ENCODE data around the gene MGAT4A. TPM values are rescaled to one million over a fixed set of nuclear protein-coding genes. Genes with fewer than 3 reads are reported as not detected.
"Not testable (repeated sequence)": the region's sequence is repeated elsewhere in the genome, so short reads cannot be mapped to it uniquely, and the experiment has no call there.

Gene MGAT4A
- total RNA-seq, 4 donors from 2014 or later: 4.2 to 14.1 (median 12.2) TPM

- Histone ChIP-seq H3K27me3 (no peaks in the 10 kb centered on the region), H3K4me3 (peak overlapping the region; percentile 70 to 86 (median 74)), H3K9me3 (no peaks in the 10 kb centered on the region), H3K4me1 (peaks cover 18 to 25% of the 10 kb centered on the region in 2 donors), H3K36me3 (no peaks in the 10 kb centered on the region), H3K27ac (peak overlapping the region; percentile 70 to 82 (median 78))
- in situ Hi-C loops (cut with MboI; ENCODE audit: low sequenced_read_pairs in 4 of 4): no loop called here
- DNase-seq (peak; percentile 24 to 49), ATAC-seq (peak; percentile 50 to 62)
- intact Hi-C loops (cut with DNase I; ENCODE audit: low total_unique reads): loop anchor here (2.0 to 10.0 kb wide), 2 partner anchors 121 to 425 kb away; partner anchors contain the start of genes COA5, LIPT1, TSGA10 and UNC50
- TF ChIP-seq, protein P1, sequence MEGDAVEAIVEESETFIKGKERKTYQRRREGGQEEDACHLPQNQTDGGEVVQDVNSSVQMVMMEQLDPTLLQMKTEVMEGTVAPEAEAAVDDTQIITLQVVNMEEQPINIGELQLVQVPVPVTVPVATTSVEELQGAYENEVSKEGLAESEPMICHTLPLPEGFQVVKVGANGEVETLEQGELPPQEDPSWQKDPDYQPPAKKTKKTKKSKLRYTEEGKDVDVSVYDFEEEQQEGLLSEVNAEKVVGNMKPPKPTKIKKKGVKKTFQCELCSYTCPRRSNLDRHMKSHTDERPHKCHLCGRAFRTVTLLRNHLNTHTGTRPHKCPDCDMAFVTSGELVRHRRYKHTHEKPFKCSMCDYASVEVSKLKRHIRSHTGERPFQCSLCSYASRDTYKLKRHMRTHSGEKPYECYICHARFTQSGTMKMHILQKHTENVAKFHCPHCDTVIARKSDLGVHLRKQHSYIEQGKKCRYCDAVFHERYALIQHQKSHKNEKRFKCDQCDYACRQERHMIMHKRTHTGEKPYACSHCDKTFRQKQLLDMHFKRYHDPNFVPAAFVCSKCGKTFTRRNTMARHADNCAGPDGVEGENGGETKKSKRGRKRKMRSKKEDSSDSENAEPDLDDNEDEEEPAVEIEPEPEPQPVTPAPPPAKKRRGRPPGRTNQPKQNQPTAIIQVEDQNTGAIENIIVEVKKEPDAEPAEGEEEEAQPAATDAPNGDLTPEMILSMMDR (IDR thresholded peaks at IDR 0.05 in 4 of 5, conservative IDR thresholded peaks at IDR 0.05 in 1 of 5): no peak
- no peak for TF ChIP-seq POLR2A (IDR thresholded peaks at IDR 0.05)
Observed at GRCh38 chr2:98730053-98730706, 752 bp downstream of the MGAT4A start.

- peaks cover 18 to 25% of the 10 kb centered on the region in 2 donors for H3K4me1 ChIP-seq
- H3K27me3 ChIP-seq: no peaks in the 10 kb centered on the region
- no peaks in the 10 kb centered on the region for H3K9me3 ChIP-seq
- no peaks in the 10 kb centered on the region for H3K36me3 ChIP-seq
- intact Hi-C loops (cut with DNase I; ENCODE audit: low total_unique reads): loop anchor here (2.0 to 10.0 kb wide), 2 partner anchors 121 to 425 kb away; partner anchors contain the start of genes COA5, LIPT1, TSGA10 and UNC50
- ATAC-seq (no peak), DNase-seq (no peak)
- peak overlapping the region; percentile 70 to 86 (median 74) for H3K4me3 ChIP-seq
- in situ Hi-C loops (cut with MboI; ENCODE audit: low sequenced_read_pairs in 4 of 4): no loop called here
- H3K27ac ChIP-seq: peak overlapping the region; percentile 70 to 82 (median 78)
- TF ChIP-seq, protein P1 (IDR thresholded peaks at IDR 0.05 in 4 of 5, conservative IDR thresholded peaks at IDR 0.05 in 1 of 5): no peak
- TF ChIP-seq POLR2A (IDR thresholded peaks at IDR 0.05): no peak
Observed at GRCh38 chr2:98729652-98730051, 1.3 kb downstream of the MGAT4A start.

GRCh38 chr2:98728088-98728718 lies 2.7 kb downstream of the MGAT4A start:
- ATAC-seq; intact Hi-C loops (cut with DNase I; ENCODE audit: low total_unique reads); H3K27me3 ChIP-seq; H3K4me3 ChIP-seq; H3K9me3 ChIP-seq; H3K36me3 ChIP-seq; DNase-seq; in situ Hi-C loops (cut with MboI; ENCODE audit: low sequenced_read_pairs in 4 of 4): not testable (repeated sequence)
- Histone ChIP-seq H3K27ac (peak overlapping the region in 3 of 4 donors; percentile 46 to 70 (median 53)), H3K4me1 (peaks cover 18 to 25% of the 10 kb centered on the region in 2 donors)

DNA sequence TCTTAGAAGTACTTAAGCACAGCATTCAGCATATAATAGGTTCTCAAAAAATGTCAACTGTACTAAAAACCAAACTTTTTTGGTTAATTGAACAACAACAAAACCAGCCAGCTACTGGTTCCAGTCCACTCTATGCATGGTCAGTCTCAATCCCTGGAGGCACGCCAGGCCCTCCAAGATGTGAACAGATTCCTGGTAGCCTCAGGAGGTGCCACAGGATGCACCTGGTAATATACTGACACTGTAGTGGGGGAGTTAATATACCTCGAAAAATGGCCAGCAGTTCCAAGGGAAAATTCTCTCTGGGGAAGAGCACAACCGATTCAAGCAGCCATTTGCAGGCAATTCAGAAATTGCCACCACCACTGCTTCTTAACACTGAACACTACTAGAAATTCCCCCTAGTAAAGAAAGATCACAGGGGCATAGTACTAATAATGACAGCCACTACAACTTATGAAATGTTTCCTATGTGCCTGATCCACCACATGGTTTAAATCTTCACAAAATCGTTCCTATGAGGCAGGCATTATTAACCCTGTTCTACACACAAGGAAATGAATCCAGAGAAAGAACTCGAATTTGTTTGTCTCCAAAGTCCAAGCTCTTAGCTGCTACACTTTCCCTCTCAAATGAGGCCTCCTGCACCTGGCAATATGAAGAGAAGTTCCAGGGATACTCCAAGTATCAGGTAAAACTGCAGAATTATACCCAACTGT lies 3.4 kb downstream of the MGAT4A start:
- Histone ChIP-seq H3K4me3 (no peak overlapping the region), H3K4me1 (peaks cover 18 to 25% of the 10 kb centered on the region in 2 donors), H3K36me3 (no peaks in the 10 kb centered on the region), H3K27ac (peak overlapping the region; percentile 25 to 70 (median 50)), H3K9me3 (no peaks in the 10 kb centered on the region), H3K27me3 (no peaks in the 10 kb centered on the region)
- TF ChIP-seq POLR2A (IDR thresholded peaks at IDR 0.05): no peak
- in situ Hi-C loops (cut with MboI; ENCODE audit: low sequenced_read_pairs in 4 of 4): no loop called here
- DNase-seq (no peak), ATAC-seq (no peak)
- intact Hi-C loops (cut with DNase I; ENCODE audit: low total_unique reads): no loop called here

DNA sequence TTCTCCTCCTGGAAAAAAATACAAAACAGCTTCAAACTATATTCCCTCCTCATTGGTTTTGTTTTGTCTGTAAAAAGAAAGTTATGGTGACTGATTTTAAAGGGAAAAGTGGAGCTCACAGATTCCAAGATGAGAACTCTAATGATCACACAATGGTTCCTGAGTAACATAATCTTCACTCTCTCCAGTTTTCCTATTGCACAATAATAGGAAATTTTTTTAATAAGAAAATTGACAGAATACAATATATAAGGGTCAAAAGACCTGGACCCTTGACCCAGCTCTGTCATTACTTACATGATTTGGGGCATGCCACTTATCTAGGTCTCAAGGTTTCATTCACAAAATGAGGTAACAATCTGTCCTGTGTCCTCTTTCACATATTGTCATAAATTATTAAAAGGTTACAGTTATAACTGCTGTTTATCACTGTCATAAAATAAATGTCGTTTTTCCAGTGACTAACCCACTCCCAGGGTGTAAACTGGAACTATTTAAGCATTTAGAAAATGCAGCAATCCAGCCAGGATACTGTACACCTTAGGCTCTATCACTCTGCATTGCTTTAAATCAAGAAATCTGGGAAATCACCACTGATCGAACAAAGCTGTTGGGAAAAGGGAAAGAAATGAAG lies 4.1 kb downstream of the MGAT4A start:
- in situ Hi-C loops (cut with MboI; ENCODE audit: low sequenced_read_pairs in 4 of 4) (no loop called here), intact Hi-C loops (cut with DNase I; ENCODE audit: low total_unique reads) (no loop called here)
- ATAC-seq (no peak), DNase-seq (no peak)
- H3K4me1 ChIP-seq: peaks cover 12 to 19% of the 10 kb centered on the region in 2 donors
- H3K27ac ChIP-seq: peak overlapping the region in 3 of 4 donors; percentile 46 to 70 (median 53)
- TF ChIP-seq, protein P1 (IDR thresholded peaks at IDR 0.05 in 4 of 5, conservative IDR thresholded peaks at IDR 0.05 in 1 of 5): no peak
- TF ChIP-seq POLR2A (IDR thresholded peaks at IDR 0.05): no peak
- H3K9me3 ChIP-seq: no peaks in the 10 kb centered on the region
- H3K36me3 ChIP-seq: no peaks in the 10 kb centered on the region
- H3K27me3 ChIP-seq: no peaks in the 10 kb centered on the region
- H3K4me3 ChIP-seq: no peak overlapping the region

All from gastrocnemius medialis (tissue), 4 donors.